Measurements from ENCODE around the gene DENND1B. TPM values are rescaled to one million over a fixed set of nuclear protein-coding genes. Genes with fewer than 3 reads are reported as not detected.
"Not testable (repeated sequence)": the region's sequence is repeated elsewhere in the genome, so short reads cannot be mapped to it uniquely, and the experiment has no call there.

DENND1B gene
- total RNA-seq, 1 donor from 2014 or later = 17.2 TPM

DNA sequence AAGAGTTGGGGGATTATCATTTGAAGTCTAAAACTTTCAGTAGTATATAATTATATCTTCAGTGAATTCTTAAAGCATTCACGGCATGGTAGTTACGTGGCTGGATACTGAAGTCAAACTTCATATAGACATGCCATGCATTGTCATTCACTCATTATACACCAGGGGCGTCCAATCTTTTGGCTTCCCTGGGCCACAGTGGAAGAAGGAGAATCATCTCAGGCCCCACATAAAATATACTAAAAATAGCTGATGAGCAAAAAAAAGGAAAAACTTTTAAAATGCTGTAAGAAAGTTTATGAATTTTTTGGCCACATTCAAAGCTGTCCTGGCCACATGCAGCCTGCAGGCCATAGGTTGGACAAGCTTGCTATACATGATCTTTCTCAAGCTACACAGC lies 43.8 kb downstream of the DENND1B start:
- Histone ChIP-seq H3K4me3 (no peak overlapping the region), H3K9me3 (no peaks in the 10 kb centered on the region), H3K4me1 (no peaks in the 10 kb centered on the region), H3K36me3 (no peaks in the 10 kb centered on the region), H3K27me3 (no peaks in the 10 kb centered on the region), H3K27ac (no peak overlapping the region)
- no peak for DNase-seq (ENCODE audit: extremely low spot score in 2 of 2)
- intact Hi-C loops (cut with DNase I) = no loop called here
- no peak for TF ChIP-seq POLR2A (IDR thresholded peaks at IDR 0.05)
- no peak for TF ChIP-seq POLR2AphosphoS5 (IDR thresholded peaks at IDR 0.05; ENCODE audit: insufficient read depth in 1 of 2, low read depth in 1 of 2)
- TF ChIP-seq CTCF (IDR thresholded peaks at IDR 0.05) = no peak

DNA sequence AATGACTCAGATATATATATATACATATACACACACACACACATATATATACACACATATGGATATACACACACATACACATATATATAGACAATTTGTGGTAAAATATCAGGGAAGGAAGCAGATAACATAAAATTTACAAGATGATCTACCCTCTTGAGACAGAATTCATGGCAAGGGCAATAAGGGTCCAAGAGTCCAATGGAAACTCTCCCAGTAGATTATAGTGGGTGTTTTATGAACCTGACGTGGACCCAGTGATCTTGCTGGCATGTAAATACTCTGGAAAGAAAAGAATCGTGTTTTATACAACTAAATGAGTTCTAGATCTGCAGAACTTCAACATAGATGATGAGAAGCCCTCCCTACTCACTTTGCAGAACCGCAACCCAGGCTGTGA lies 49.3 kb downstream of the DENND1B start:
- peaks cover 10% of the 10 kb centered on the region for H3K9me3 ChIP-seq
- H3K4me3 ChIP-seq = no peak overlapping the region
- no peaks in the 10 kb centered on the region for H3K4me1 ChIP-seq
- no peak for DNase-seq (ENCODE audit: extremely low spot score in 2 of 2)
- no peaks in the 10 kb centered on the region for H3K36me3 ChIP-seq
- H3K27ac ChIP-seq = no peak overlapping the region
- no peaks in the 10 kb centered on the region for H3K27me3 ChIP-seq
- no peak for TF ChIP-seq POLR2A (IDR thresholded peaks at IDR 0.05)
- TF ChIP-seq CTCF (IDR thresholded peaks at IDR 0.05) = no peak
- TF ChIP-seq POLR2AphosphoS5 (IDR thresholded peaks at IDR 0.05; ENCODE audit: insufficient read depth in 1 of 2, low read depth in 1 of 2) = no peak
- intact Hi-C loops (cut with DNase I) = no loop called here

GRCh38 chr1:197725044-197725443 lies 50.2 kb downstream of the DENND1B start:
- H3K9me3 ChIP-seq = peaks cover 10% of the 10 kb centered on the region
- H3K4me1 ChIP-seq = no peaks in the 10 kb centered on the region
- no peak for TF ChIP-seq POLR2AphosphoS5 (IDR thresholded peaks at IDR 0.05; ENCODE audit: insufficient read depth in 1 of 2, low read depth in 1 of 2)
- TF ChIP-seq CTCF (IDR thresholded peaks at IDR 0.05) = no peak
- TF ChIP-seq POLR2A (IDR thresholded peaks at IDR 0.05) = no peak
- no peaks in the 10 kb centered on the region for H3K27me3 ChIP-seq
- no peaks in the 10 kb centered on the region for H3K36me3 ChIP-seq
- no peak overlapping the region for H3K27ac ChIP-seq
- H3K4me3 ChIP-seq = no peak overlapping the region
- intact Hi-C loops (cut with DNase I) = no loop called here
- DNase-seq (ENCODE audit: extremely low spot score in 2 of 2) = no peak

DNA sequence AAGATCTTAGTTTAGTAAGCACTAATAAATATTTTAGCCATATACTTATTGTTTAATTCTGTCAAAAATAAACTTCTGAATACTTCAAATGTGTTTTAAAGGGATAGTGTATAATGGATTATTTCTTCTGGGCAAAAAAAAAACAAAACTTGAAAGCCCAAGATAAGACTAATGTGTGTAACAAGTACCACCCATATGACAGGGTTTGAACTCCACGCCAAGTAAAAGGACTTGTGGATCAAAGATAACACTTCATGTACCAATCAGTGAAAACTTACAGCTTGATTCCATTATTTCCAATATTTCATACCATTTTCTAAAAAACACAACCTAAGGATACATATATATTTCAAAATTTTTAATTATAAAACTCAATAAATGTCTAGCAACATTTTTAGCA lies 59.5 kb downstream of the DENND1B start:
- Histone ChIP-seq H3K4me1 (no peaks in the 10 kb centered on the region), H3K9me3 (no peaks in the 10 kb centered on the region), H3K4me3 (no peak overlapping the region), H3K27me3 (no peaks in the 10 kb centered on the region), H3K27ac (no peak overlapping the region), H3K36me3 (no peaks in the 10 kb centered on the region)
- no peak for DNase-seq (ENCODE audit: extremely low spot score in 2 of 2)
- intact Hi-C loops (cut with DNase I) = no loop called here
- no peak for TF ChIP-seq CTCF (IDR thresholded peaks at IDR 0.05)
- TF ChIP-seq POLR2AphosphoS5 (IDR thresholded peaks at IDR 0.05; ENCODE audit: insufficient read depth in 1 of 2, low read depth in 1 of 2) = no peak
- no peak for TF ChIP-seq POLR2A (IDR thresholded peaks at IDR 0.05)

GRCh38 chr1:197706601-197707000 lies 68.7 kb downstream of the DENND1B start:
- H3K27ac ChIP-seq = no peak overlapping the region
- H3K36me3 ChIP-seq = no peaks in the 10 kb centered on the region
- H3K4me1 ChIP-seq = no peaks in the 10 kb centered on the region
- DNase-seq (ENCODE audit: extremely low spot score in 2 of 2) = no peak
- TF ChIP-seq POLR2A (IDR thresholded peaks at IDR 0.05) = no peak
- no peaks in the 10 kb centered on the region for H3K27me3 ChIP-seq
- intact Hi-C loops (cut with DNase I) = no loop called here
- no peak overlapping the region for H3K4me3 ChIP-seq
- no peaks in the 10 kb centered on the region for H3K9me3 ChIP-seq

GRCh38 chr1:197705941-197706340 lies 69.3 kb downstream of the DENND1B start:
- no peaks in the 10 kb centered on the region for H3K9me3 ChIP-seq
- intact Hi-C loops (cut with DNase I) = no loop called here
- H3K36me3 ChIP-seq = no peaks in the 10 kb centered on the region
- H3K27ac ChIP-seq = no peak overlapping the region
- DNase-seq (ENCODE audit: extremely low spot score in 2 of 2) = no peak
- H3K4me1 ChIP-seq = no peaks in the 10 kb centered on the region
- TF ChIP-seq CTCF (IDR thresholded peaks at IDR 0.05) (no peak), POLR2A (IDR thresholded peaks at IDR 0.05) (no peak), POLR2AphosphoS5 (IDR thresholded peaks at IDR 0.05; ENCODE audit: insufficient read depth in 1 of 2, low read depth in 1 of 2) (no peak)
- H3K27me3 ChIP-seq = no peaks in the 10 kb centered on the region
- no peak overlapping the region for H3K4me3 ChIP-seq

DNA sequence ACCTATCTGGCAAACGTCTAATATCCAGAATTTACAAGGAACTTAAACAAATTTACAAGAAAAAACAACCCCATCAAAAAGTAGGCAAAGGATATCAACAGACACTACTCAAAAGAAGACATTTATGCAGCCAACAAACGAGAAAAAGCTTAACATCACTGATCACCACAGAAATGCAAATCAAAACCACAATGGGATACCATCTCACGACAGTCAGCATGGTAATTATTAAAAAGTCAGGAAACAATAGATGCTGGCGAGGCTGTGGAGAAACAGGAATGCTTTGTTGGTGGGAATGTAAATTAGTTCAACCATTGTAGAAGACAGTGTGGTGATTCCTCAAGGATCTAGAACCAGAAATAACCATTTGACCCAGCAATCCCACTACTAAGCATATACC lies 74.6 kb downstream of the DENND1B start:
- H3K36me3 ChIP-seq; intact Hi-C loops (cut with DNase I); DNase-seq (ENCODE audit: extremely low spot score in 2 of 2); H3K4me3 ChIP-seq; H3K27me3 ChIP-seq; H3K9me3 ChIP-seq; H3K4me1 ChIP-seq; H3K27ac ChIP-seq: not testable (repeated sequence)
